KG1 (cell line): ENCODE measurements around the gene SHMT1.
"Not testable (repeated sequence)": the region's sequence is repeated elsewhere in the genome, so short reads cannot be mapped to it uniquely, and the experiment has no call there.

Experiments used
- DNase-seq: peaks from one replicate; lab custom pipeline; 2025; lab: John Stamatoyannopoulos, UW

SHMT1 gene

GRCh38 chr17:18363101-18364049 is at the start of gene SHMT1:
Gene SHMT1, minus strand, starts transcription at chr17:18363550. Its CDS starts 7,569 bp downstream, at chr17:18355981.
- peak; percentile 62 for DNase-seq

GRCh38 chr17:18412001-18412538 is 48.7 kb upstream of the SHMT1 start:
- DNase-seq = not testable (repeated sequence)

DNA sequence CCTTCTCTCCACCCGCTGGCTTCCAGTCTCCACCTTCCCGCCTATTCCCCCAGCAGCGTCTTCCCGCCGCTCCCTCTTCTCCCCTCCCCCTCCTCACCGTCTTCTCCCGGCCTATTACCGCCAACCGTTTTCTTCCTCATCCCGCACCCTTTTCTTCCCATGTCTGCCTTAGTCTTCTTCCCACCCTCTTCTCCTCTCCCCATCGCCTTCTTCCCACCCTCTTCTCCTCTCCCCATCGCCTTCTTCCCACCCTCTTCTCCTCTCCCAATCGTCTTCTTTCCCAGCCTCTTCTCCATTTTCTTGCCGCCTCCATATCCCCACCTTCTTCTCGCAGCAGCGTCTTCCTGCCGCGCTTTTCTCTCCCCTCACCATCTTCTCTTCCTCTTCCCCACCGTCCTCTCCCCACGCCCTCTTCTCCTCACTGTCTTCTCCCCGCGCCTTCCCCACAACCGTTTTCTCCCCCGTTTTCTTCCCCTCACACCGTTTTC is 48.1 kb upstream of the SHMT1 start:
- DNase-seq = not testable (repeated sequence)

GRCh38 chr17:18410736-18411135 is 47.4 kb upstream of the SHMT1 start:
- not testable (repeated sequence) for DNase-seq

DNA sequence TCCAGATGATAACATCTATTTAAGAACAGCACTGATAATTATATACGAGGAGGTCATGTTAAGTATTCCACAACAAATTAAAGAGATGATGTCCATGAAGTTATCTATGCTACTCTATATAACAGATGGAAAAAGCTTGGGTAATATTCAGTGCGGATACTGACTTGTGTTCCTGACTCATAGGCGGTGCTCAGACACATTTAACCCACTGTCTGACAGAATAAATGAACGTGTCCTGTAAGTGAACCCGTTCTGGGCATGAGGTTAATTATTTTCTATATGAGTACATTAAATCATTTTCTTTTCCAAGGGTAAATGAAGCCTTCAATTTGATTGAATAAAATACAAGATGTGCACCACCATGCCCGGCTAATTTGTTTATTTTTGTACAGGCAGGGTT is 46.0 kb upstream of the SHMT1 start:
- not testable (repeated sequence) for DNase-seq

DNA sequence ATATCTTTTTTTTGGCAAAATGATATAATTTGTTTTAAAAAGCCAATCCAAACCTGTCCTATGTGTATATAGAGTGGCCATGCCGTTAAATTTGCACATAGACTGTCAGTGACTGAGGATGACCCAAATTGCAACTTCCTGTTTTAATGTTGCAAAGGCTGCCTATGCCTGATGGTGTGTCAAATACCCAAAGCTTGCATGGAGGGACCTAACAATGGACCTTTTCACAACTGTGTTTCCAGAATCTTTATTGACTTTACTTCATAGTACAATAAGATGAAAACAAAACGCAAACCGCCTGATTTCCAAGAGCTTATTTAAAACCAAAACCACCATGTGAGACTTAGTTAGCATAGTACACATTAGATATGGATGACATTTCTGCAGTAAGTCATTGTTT is 45.6 kb upstream of the SHMT1 start:
- DNase-seq = peak; percentile 0

- DNase-seq = not testable (repeated sequence)
Measured at GRCh38 chr17:18403604-18404003, 40.3 kb upstream of the SHMT1 start.

DNA sequence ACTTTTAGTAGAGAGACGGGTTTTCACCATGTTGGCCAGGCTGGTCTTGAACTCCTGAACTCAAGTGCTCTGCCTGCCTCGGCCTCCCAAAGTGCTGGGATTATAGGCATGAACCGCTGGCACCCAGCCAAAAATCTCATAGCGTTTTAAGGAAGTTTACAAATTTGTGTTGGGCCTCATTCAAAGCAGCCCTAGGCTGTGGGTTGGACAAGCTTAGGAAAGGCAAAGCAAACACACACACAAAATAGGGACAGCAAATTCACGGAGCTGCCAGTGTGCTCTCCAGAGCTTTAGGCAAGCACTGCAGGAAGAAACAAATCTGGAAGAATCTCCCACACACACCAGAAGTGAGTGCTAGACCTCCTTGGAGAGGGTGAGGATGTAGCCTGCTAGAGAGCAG is 39.8 kb upstream of the SHMT1 start:
- not testable (repeated sequence) for DNase-seq

GRCh38 chr17:18401872-18402590 is 38.7 kb upstream of the SHMT1 start:
- DNase-seq = not testable (repeated sequence)

DNA sequence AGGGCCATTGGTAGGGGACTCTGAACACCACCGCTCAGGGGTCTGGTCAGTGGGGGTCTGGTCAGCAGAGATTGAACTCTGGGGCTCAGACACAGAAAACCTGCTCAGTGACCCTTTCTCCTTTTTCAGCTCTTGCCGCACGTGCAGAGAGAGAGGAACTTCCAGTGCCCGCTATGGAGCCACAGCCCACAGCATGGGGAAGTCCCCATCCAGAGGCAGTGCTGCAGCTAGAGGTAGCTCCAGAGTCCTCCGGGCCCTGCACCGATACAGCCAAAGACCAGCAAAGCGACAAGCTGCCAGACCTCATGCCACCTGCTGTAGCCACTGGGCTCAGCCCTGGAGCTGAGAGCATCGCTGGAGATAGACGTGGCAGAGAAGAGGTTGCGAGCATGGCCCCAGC is 25.4 kb upstream of the SHMT1 start:
- not testable (repeated sequence) for DNase-seq

DNA sequence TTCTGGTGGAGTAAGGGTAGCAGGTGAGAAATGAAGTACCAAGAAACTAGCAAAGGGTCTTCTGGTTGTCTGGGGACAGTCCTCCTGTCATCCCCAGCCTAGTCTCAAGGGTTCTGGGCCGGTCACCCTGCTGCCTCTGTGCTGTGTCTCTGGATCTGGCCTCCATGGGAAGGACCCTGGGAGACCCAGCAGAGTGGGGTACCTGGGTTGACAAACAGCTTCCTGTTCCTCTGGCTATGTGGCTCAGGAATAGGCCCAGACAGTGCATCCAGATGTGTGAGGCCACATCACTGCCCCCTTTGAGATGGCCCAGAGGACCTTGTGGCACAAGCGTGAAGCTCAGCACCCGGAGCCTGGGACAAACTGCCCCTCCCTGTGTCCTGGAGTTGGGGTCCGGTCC is 24.9 kb upstream of the SHMT1 start:
- not testable (repeated sequence) for DNase-seq

- not testable (repeated sequence) for DNase-seq
Measured at GRCh38 chr17:18387583-18387982, 24.2 kb upstream of the SHMT1 start.

GRCh38 chr17:18384271-18384670 is 20.9 kb upstream of the SHMT1 start:
- DNase-seq = not testable (repeated sequence)

- not testable (repeated sequence) for DNase-seq
Measured at GRCh38 chr17:18383079-18383481, 19.7 kb upstream of the SHMT1 start.

- no peak for DNase-seq
Measured at GRCh38 chr17:18382441-18383078, 19.2 kb upstream of the SHMT1 start.

- no peak for DNase-seq
Measured at GRCh38 chr17:18381953-18382245, 18.5 kb upstream of the SHMT1 start.

DNA sequence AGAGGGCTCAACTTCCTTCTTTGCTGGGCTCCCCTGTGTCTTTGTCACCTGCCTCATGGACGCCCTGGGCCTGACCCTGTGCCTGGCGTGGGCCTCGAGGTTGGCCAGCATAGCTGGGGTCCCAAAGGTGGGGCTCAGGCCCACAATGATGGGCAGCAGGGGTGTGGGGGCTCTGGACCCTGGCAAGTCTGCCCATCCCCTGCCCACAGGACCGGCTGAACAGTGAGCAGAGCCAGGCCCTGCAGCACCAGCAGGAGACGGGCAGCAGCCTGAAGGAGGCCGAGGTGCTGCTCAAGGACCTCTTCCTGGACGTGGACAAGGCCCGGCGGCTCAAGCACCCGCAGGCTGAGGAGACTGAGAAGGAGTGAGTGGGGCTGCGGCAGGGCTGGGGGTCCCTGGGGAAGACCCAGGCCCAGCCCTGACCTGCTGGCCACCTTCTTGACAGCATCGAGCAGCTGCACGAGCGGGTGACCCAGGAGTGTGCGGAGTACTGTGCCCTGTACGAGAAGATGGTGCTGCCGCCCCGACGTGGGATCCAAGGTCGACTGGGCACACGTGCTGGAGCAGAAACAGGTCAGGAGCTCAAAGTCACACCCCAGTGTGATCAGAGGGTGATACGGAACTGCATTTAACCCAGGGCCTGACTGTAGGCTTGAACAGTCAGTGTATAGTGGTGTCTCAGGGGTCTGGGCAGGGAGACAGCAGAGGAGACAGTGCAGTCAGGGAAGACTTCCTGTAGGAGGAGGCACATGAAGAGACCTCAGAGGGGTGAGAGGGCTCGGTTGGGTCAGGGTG is 18.0 kb upstream of the SHMT1 start:
- no peak for DNase-seq

DNA sequence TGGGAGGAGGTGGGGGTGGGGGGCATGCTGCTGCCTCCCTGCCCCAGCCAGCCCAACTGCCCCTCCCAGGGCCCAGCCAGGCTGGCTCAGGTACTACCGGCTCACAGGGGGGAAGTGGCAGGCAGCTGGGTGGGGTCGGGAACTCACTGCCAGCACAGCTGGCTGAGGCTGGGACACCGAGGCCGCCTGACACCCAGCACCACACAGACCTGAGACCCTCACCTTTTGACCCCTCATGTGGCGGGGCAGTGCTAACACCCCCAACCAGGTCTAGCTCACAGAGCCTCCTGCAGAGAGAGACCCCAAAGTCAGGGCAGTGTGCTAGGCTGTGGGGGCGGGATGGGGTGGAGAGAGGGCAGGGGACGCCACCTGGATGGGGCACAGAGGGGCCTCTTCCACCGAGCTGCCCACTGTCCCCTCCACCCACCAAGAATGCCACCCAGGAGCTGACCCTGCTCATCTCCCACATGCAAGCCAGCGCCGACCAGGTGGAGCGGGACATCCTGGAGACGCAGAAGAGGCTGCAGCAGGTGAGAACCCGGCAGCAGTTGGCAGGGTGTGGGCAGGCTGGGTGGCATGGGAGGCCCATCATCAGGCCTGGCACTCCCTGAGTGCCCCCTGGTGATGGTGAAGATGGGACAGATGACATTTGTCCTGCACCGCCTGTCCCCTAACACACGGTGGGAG is 17.3 kb upstream of the SHMT1 start:
- DNase-seq = no peak

GRCh38 chr17:18379246-18380146 is 16.1 kb upstream of the SHMT1 start:
- no peak for DNase-seq

- DNase-seq = not testable (repeated sequence)
Measured at GRCh38 chr17:18378614-18379013, 15.3 kb upstream of the SHMT1 start.
